ENCODE results near the gene THSD7B.

The THSD7B gene

GRCh38 chr2:136828162-136828561 lies 62.8 kb downstream of the THSD7B start:
- Histone ChIP-seq H3K9me3 (ENCODE audit: control insufficient read depth, low read length) (no peaks in the 10 kb centered on the region), H3K27me3 (ENCODE audit: control insufficient read depth, insufficient read depth, low read length) (no peaks in the 10 kb centered on the region), H2AFZ (no peak overlapping the region), H3K9ac (no peak overlapping the region), H3K36me3 (ENCODE audit: control insufficient read depth, insufficient read depth, low read length) (no peaks in the 10 kb centered on the region), H3K4me2 (ENCODE audit: low read length) (no peak overlapping the region), H3K4me3 (ENCODE audit: low read depth, low read length) (no peak overlapping the region), H3K27ac (no peak overlapping the region), H3K79me2 (no peaks in the 10 kb centered on the region), H3K4me1 (no peaks in the 10 kb centered on the region)
- no peak for TF ChIP-seq CTCF (IDR thresholded peaks at IDR 0.05)

GRCh38 chr2:136828774-136829173 lies 63.4 kb downstream of the THSD7B start:
- Histone ChIP-seq H3K9me3 (ENCODE audit: control insufficient read depth, low read length) (no peaks in the 10 kb centered on the region), H3K27me3 (ENCODE audit: control insufficient read depth, insufficient read depth, low read length) (no peaks in the 10 kb centered on the region), H3K9ac (no peak overlapping the region), H3K4me3 (ENCODE audit: low read depth, low read length) (no peak overlapping the region), H2AFZ (no peak overlapping the region), H3K4me1 (no peaks in the 10 kb centered on the region), H3K4me2 (ENCODE audit: low read length) (no peak overlapping the region), H3K36me3 (ENCODE audit: control insufficient read depth, insufficient read depth, low read length) (no peaks in the 10 kb centered on the region), H3K27ac (no peak overlapping the region), H3K79me2 (no peaks in the 10 kb centered on the region)
- TF ChIP-seq CTCF (IDR thresholded peaks at IDR 0.05): no peak

- Histone ChIP-seq H2AFZ (no peak overlapping the region), H3K36me3 (ENCODE audit: control insufficient read depth, insufficient read depth, low read length) (no peaks in the 10 kb centered on the region), H3K4me3 (ENCODE audit: low read depth, low read length) (no peak overlapping the region), H3K9ac (no peak overlapping the region), H3K79me2 (no peaks in the 10 kb centered on the region), H3K4me2 (ENCODE audit: low read length) (no peak overlapping the region), H3K27me3 (ENCODE audit: control insufficient read depth, insufficient read depth, low read length) (no peaks in the 10 kb centered on the region), H3K27ac (no peak overlapping the region), H3K4me1 (no peaks in the 10 kb centered on the region), H3K9me3 (ENCODE audit: control insufficient read depth, low read length) (no peaks in the 10 kb centered on the region)
- no peak for TF ChIP-seq CTCF (IDR thresholded peaks at IDR 0.05)
These were observed 79.2 kb downstream of the THSD7B start for GRCh38 chr2:136844546-136844945.

- Histone ChIP-seq H3K79me2 (no peaks in the 10 kb centered on the region), H3K9me3 (ENCODE audit: control insufficient read depth, low read length) (no peaks in the 10 kb centered on the region), H3K9ac (no peak overlapping the region), H3K4me3 (ENCODE audit: low read depth, low read length) (no peak overlapping the region), H3K36me3 (ENCODE audit: control insufficient read depth, insufficient read depth, low read length) (no peaks in the 10 kb centered on the region), H3K4me1 (no peaks in the 10 kb centered on the region), H2AFZ (no peak overlapping the region), H3K27ac (no peak overlapping the region), H3K4me2 (ENCODE audit: low read length) (no peak overlapping the region), H3K27me3 (ENCODE audit: control insufficient read depth, insufficient read depth, low read length) (no peaks in the 10 kb centered on the region)
- TF ChIP-seq CTCF (IDR thresholded peaks at IDR 0.05): no peak
These were observed 93.3 kb downstream of the THSD7B start for GRCh38 chr2:136858656-136859055.

- no peaks in the 10 kb centered on the region for H3K79me2 ChIP-seq
- H3K4me3 ChIP-seq (ENCODE audit: low read depth, low read length): no peak overlapping the region
- no peak overlapping the region for H3K9ac ChIP-seq
- no peaks in the 10 kb centered on the region for H3K9me3 ChIP-seq (ENCODE audit: control insufficient read depth, low read length)
- H3K27ac ChIP-seq: no peak overlapping the region
- no peak overlapping the region for H2AFZ ChIP-seq
- H3K27me3 ChIP-seq (ENCODE audit: control insufficient read depth, insufficient read depth, low read length): no peaks in the 10 kb centered on the region
- H3K4me1 ChIP-seq: no peaks in the 10 kb centered on the region
- H3K36me3 ChIP-seq (ENCODE audit: control insufficient read depth, insufficient read depth, low read length): no peaks in the 10 kb centered on the region
- no peak overlapping the region for H3K4me2 ChIP-seq (ENCODE audit: low read length)
- TF ChIP-seq CTCF (IDR thresholded peaks at IDR 0.05): no peak
These were observed 95.2 kb downstream of the THSD7B start for GRCh38 chr2:136860443-136860958.
